WERI-Rb-1 (cell line): ENCODE data around the gene ATP6V0D1.

Source experiments
- DNase-seq: peaks from one replicate; pipeline ENCODE4 v3.0.0-alpha.2; 2020
- H3K27ac ChIP-seq: fragments of 250-450 bp; sonication (Bioruptor Pico); 2 replicates; pipeline ENCODE4 v1.5.1; 2020; ENCODE audit warnings: mild to moderate bottlenecking, moderate library complexity
- H3K27me3 ChIP-seq: fragments of 250-450 bp; sonication (Bioruptor Pico); 2 replicates; pipeline ENCODE4 v1.5.1; 2021; ENCODE audit warnings: mild to moderate bottlenecking, low read depth, moderate library complexity; ENCODE audit not compliant: insufficient read depth, severe bottlenecking
- H3K36me3 ChIP-seq: fragments of 250-450 bp; sonication (Bioruptor Pico); 2 replicates; pipeline ENCODE4 v1.5.1; 2020; ENCODE audit warnings: mild to moderate bottlenecking, moderate library complexity
- H3K4me3 ChIP-seq: 2 replicates; pipeline ENCODE4 v1.5.1; 2011; ENCODE audit warnings: low read depth, mild to moderate bottlenecking, control low read depth, low read length
- H3K9me3 ChIP-seq: fragments of 250-450 bp; sonication (Bioruptor Pico); 2 replicates; pipeline ENCODE4 v1.5.1; 2021; ENCODE audit warnings: mild to moderate bottlenecking, moderate library complexity; ENCODE audit not compliant: severe bottlenecking
- CTCF ChIP-seq: IDR thresholded peaks from 2 replicates; pipeline ENCODE4 v1.5.1; 2011; ENCODE audit warnings: low read depth, mild to moderate bottlenecking, control low read depth, inconsistent platforms, low read length

Gene ATP6V0D1

GRCh38 chr16:67526149-67526791 is 45.3 kb upstream of the ATP6V0D1 start:
- H3K9me3 ChIP-seq, result no peaks in the 10 kb centered on the region
- no peak overlapping the region for H3K27ac ChIP-seq
- DNase-seq, result no peak
- no peak for TF ChIP-seq CTCF
- no peak overlapping the region for H3K4me3 ChIP-seq
- no peaks in the 10 kb centered on the region for H3K27me3 ChIP-seq
- no peaks in the 10 kb centered on the region; the same call in 1 of the 2 replicates for H3K36me3 ChIP-seq

- Histone ChIP-seq H3K36me3 (no peaks in the 10 kb centered on the region), H3K4me3 (no peak overlapping the region), H3K27me3 (no peaks in the 10 kb centered on the region), H3K27ac (no peak overlapping the region), H3K9me3 (no peaks in the 10 kb centered on the region)
- DNase-seq, result no peak
- TF ChIP-seq CTCF, result 0 out of 2 replicates have a peak, but pooled peaks have one; percentile 10
Measured at GRCh38 chr16:67525176-67525860, 44.4 kb upstream of the ATP6V0D1 start.

- Histone ChIP-seq H3K36me3 (no peaks in the 10 kb centered on the region), H3K4me3 (peak overlapping the region; percentile 70), H3K27me3 (no peaks in the 10 kb centered on the region), H3K27ac (peak overlapping the region; percentile 72), H3K9me3 (no peaks in the 10 kb centered on the region)
- TF ChIP-seq CTCF, result peak; percentile 98
- peak; percentile 95 for DNase-seq
Measured at GRCh38 chr16:67521095-67521804, 40.3 kb upstream of the ATP6V0D1 start.

GRCh38 chr16:67519242-67519641 is 38.3 kb upstream of the ATP6V0D1 start:
- Histone ChIP-seq H3K27me3 (no peaks in the 10 kb centered on the region), H3K9me3 (no peaks in the 10 kb centered on the region), H3K4me3 (no peak overlapping the region), H3K36me3 (no peaks in the 10 kb centered on the region), H3K27ac (no peak overlapping the region)
- no peak for DNase-seq
- TF ChIP-seq CTCF, result no peak

GRCh38 chr16:67518676-67519075 is 37.7 kb upstream of the ATP6V0D1 start:
- H3K27ac ChIP-seq, result no peak overlapping the region
- TF ChIP-seq CTCF, result no peak

More at GRCh38 chr16:67518676-67519075, 37.7 kb upstream of the ATP6V0D1 start:
- DNase-seq, result no peak
- H3K27me3 ChIP-seq, result no peaks in the 10 kb centered on the region
- no peaks in the 10 kb centered on the region for H3K9me3 ChIP-seq
- H3K4me3 ChIP-seq, result no peak overlapping the region
- H3K36me3 ChIP-seq, result no peaks in the 10 kb centered on the region
